Gastroesophageal sphincter (tissue), 4 donors: ENCODE results near the gene NPS. TPM values are rescaled to one million over a fixed set of nuclear protein-coding genes. Genes with fewer than 3 reads are reported as not detected.

ENCODE experiments used
- ATAC-seq: fragments of 150-250 bp; one replicate; pipeline ENCODE4 v1.9.1; 2016; ENCODE audit warnings: mild to moderate bottlenecking, moderate library complexity
- H3K27ac ChIP-seq, 4 donors: fragments of 200-600 bp; sonication (generic) in 3 of 4; 1 replicate in 3 of 4; 2 replicates in 1 of 4; pipeline ENCODE4 v1.5.1; 2016 to 2019
- H3K27me3 ChIP-seq: fragments of 200-600 bp; sonication (generic); one replicate; pipeline ENCODE4 v1.5.1; 2019
- H3K36me3 ChIP-seq, 2 donors: fragments of 200-600 bp; sonication (generic); one replicate each; pipeline ENCODE4 v1.5.1; 2019; ENCODE audit warnings: control low read depth in 1 of 2
- H3K4me1 ChIP-seq, 3 donors: fragments of 200-600 bp; sonication (generic); 1 replicate in 2 of 3; 2 replicates in 1 of 3; pipeline ENCODE4 v1.5.1; 2016 to 2019; ENCODE audit warnings: control low read depth in 2 of 3
- H3K4me3 ChIP-seq, 2 donors: fragments of 200-600 bp; sonication (generic); one replicate each; pipeline ENCODE4 v1.5.1; 2019; ENCODE audit warnings: mild to moderate bottlenecking in 1 of 2, moderate library complexity in 1 of 2
- H3K9me3 ChIP-seq, 3 donors: fragments of 200-600 bp; sonication (generic); one replicate each; pipeline ENCODE4 v1.5.1; 2017 to 2019; ENCODE audit warnings: control low read depth in 2 of 3
- CTCF ChIP-seq, 4 experiments: fragments of 200-600 bp in 2 of 4; fragments of 450-650 bp in 2 of 4; sonication (generic) in 1 of 4; IDR thresholded peaks; one replicate each; pipeline ENCODE4 v1.5.1; 2017 to 2019; ENCODE audit warnings: antibody characterized with exemption in 4 of 4, mild to moderate bottlenecking in 2 of 4, moderate library complexity in 2 of 4
- EP300 ChIP-seq: sonication (generic); formaldehyde crosslinking; IDR thresholded peaks from one replicate; pipeline ENCODE4 v1.6.1; 2017; ENCODE audit warnings: antibody characterized with exemption, mild to moderate bottlenecking
- POLR2A ChIP-seq, 2 donors: fragments of 450-650 bp; IDR thresholded peaks; one replicate each; pipeline ENCODE4 v1.6.1; 2017; ENCODE audit warnings: antibody characterized with exemption in 2 of 2, mild to moderate bottlenecking in 2 of 2, moderate library complexity in 1 of 2
- POLR2AphosphoS5 ChIP-seq: sonication (generic); formaldehyde crosslinking; IDR thresholded peaks from one replicate; pipeline ENCODE4 v1.6.1; 2017; ENCODE audit warnings: antibody characterized with exemption
- WGBS, 2 donors: methylation state at CpG; one replicate each; pipeline ENCODE4 v1.1.5; 2018; ENCODE audit warnings: low coverage in 1 of 2; 5-methylcytosine and 5-hydroxymethylcytosine counted together
- total RNA-seq, 4 donors: library from RNA; depleted of rRNA; stranded (reverse); fragments of >200 nt; gene quantifications; one replicate each; pipeline ENCODE4 v1.1.0, GENCODE V29; 2016

Gene NPS
- total RNA-seq, 4 donors from 2014 or later, result not detected

GRCh38 chr10:127524229-127524628 is 24.9 kb upstream of the NPS start:
- 40% methylated on average over 1 of the region's 1 CpG; no CpG with 5 or more reads in 1 of the 2 donors for WGBS, 2 donors
- H3K27me3 ChIP-seq, result peaks cover 6% of the 10 kb centered on the region
- H3K4me1 ChIP-seq, result no peaks in the 10 kb centered on the region
- H3K4me3 ChIP-seq, result no peak overlapping the region
- no peak for ATAC-seq
- H3K36me3 ChIP-seq, result no peaks in the 10 kb centered on the region
- no peak overlapping the region for H3K27ac ChIP-seq
- H3K9me3 ChIP-seq, result peaks cover 0 to 4% (median 0%) of the 10 kb centered on the region in 3 donors
- no peak for TF ChIP-seq POLR2A (IDR thresholded peaks at IDR 0.05)
- no peak for TF ChIP-seq POLR2AphosphoS5
- no peak for TF ChIP-seq CTCF (IDR thresholded peaks at IDR 0.05)
- no peak for TF ChIP-seq EP300

GRCh38 chr10:127524908-127525665 is 24.0 kb upstream of the NPS start:
- H3K36me3 ChIP-seq, result no peaks in the 10 kb centered on the region
- TF ChIP-seq CTCF (IDR thresholded peaks at IDR 0.05) (no peak), POLR2AphosphoS5 (no peak), POLR2A (IDR thresholded peaks at IDR 0.05) (no peak), EP300 (no peak)
- 45 to 64% methylated on average over 4 to 7 of the region's 7 CpGs for WGBS, 2 donors
- peaks cover 6% of the 10 kb centered on the region for H3K27me3 ChIP-seq
- no peak overlapping the region for H3K4me3 ChIP-seq
- no peaks in the 10 kb centered on the region for H3K4me1 ChIP-seq
- no peak overlapping the region for H3K27ac ChIP-seq
- H3K9me3 ChIP-seq, result no peaks in the 10 kb centered on the region
- ATAC-seq, result no peak

GRCh38 chr10:127525686-127526085 is 23.4 kb upstream of the NPS start:
- TF ChIP-seq EP300, result no peak
- no peak for TF ChIP-seq POLR2A (IDR thresholded peaks at IDR 0.05)
- TF ChIP-seq POLR2AphosphoS5, result no peak
- no peak for TF ChIP-seq CTCF (IDR thresholded peaks at IDR 0.05)
- Histone ChIP-seq H3K27me3 (peaks cover 6% of the 10 kb centered on the region), H3K36me3 (no peaks in the 10 kb centered on the region), H3K27ac (no peak overlapping the region), H3K4me3 (no peak overlapping the region), H3K9me3 (no peaks in the 10 kb centered on the region), H3K4me1 (no peaks in the 10 kb centered on the region)
- no peak for ATAC-seq
- WGBS, 2 donors, result 53 to 73% methylated on average over 3 of the region's 3 CpGs

GRCh38 chr10:127526161-127526560 is 22.9 kb upstream of the NPS start:
- H3K27me3 ChIP-seq, result peaks cover 6% of the 10 kb centered on the region
- no peak for TF ChIP-seq CTCF (IDR thresholded peaks at IDR 0.05)
- TF ChIP-seq POLR2AphosphoS5, result no peak
- no peak for TF ChIP-seq POLR2A (IDR thresholded peaks at IDR 0.05)
- no peak for TF ChIP-seq EP300
- H3K27ac ChIP-seq, result no peak overlapping the region
- no peaks in the 10 kb centered on the region for H3K9me3 ChIP-seq
- no peak overlapping the region for H3K4me3 ChIP-seq
- H3K36me3 ChIP-seq, result no peaks in the 10 kb centered on the region
- no peak for ATAC-seq
- H3K4me1 ChIP-seq, result no peaks in the 10 kb centered on the region
- WGBS, 2 donors, result 64 to 70% methylated on average over 3 of the region's 4 CpGs

GRCh38 chr10:127527320-127527719 is 21.8 kb upstream of the NPS start:
- Histone ChIP-seq H3K36me3 (no peaks in the 10 kb centered on the region), H3K4me1 (no peaks in the 10 kb centered on the region), H3K27me3 (peaks cover 4% of the 10 kb centered on the region), H3K9me3 (no peaks in the 10 kb centered on the region), H3K4me3 (no peak overlapping the region), H3K27ac (no peak overlapping the region)
- TF ChIP-seq CTCF (IDR thresholded peaks at IDR 0.05) (no peak), POLR2AphosphoS5 (no peak), EP300 (no peak), POLR2A (IDR thresholded peaks at IDR 0.05) (no peak)
- no peak for ATAC-seq
- 56 to 64% methylated on average over 3 to 4 of the region's 4 CpGs for WGBS, 2 donors
